Activated gamma-delta T cell treated with Interleukin-2 at 50 U/mL for 16 hours (primary cell): Measurements from ENCODE around the gene HNRNPA3.
"Not testable (repeated sequence)": the region's sequence is repeated elsewhere in the genome, so short reads cannot be mapped to it uniquely, and the experiment has no call there.

Experiments used
- DNase-seq: peaks from one replicate; pipeline ENCODE4 v3.0.0-alpha.2; 2020

Gene HNRNPA3

GRCh38 chr2:177234267-177234666 lies 21.7 kb downstream of the HNRNPA3 start:
- DNase-seq = no peak

- DNase-seq = no peak
Observed at GRCh38 chr2:177235855-177236437, 23.4 kb downstream of the HNRNPA3 start.

- DNase-seq = no peak
Observed at GRCh38 chr2:177237932-177238331, 25.3 kb downstream of the HNRNPA3 start.

GRCh38 chr2:177239053-177239452 lies 26.5 kb downstream of the HNRNPA3 start:
- DNase-seq = no peak

- DNase-seq = no peak
Observed at GRCh38 chr2:177239932-177240630, 27.5 kb downstream of the HNRNPA3 start.

- no peak for DNase-seq
Observed at GRCh38 chr2:177241711-177242120, 29.1 kb downstream of the HNRNPA3 start.

GRCh38 chr2:177242121-177242987 lies 29.8 kb downstream of the HNRNPA3 start:
- no peak for DNase-seq

- no peak for DNase-seq
Observed at GRCh38 chr2:177243073-177243472, 30.5 kb downstream of the HNRNPA3 start.

GRCh38 chr2:177243476-177243875 lies 30.9 kb downstream of the HNRNPA3 start:
- DNase-seq = no peak

- DNase-seq = no peak
Observed at GRCh38 chr2:177244244-177244771, 31.7 kb downstream of the HNRNPA3 start.

- DNase-seq = no peak
Observed at GRCh38 chr2:177245010-177245422, 32.4 kb downstream of the HNRNPA3 start.

- DNase-seq = no peak
Observed at GRCh38 chr2:177246000-177246399, 33.4 kb downstream of the HNRNPA3 start.

GRCh38 chr2:177246523-177247030 lies 34.0 kb downstream of the HNRNPA3 start:
- not testable (repeated sequence) for DNase-seq

- no peak for DNase-seq
Observed at GRCh38 chr2:177247693-177248262, 35.2 kb downstream of the HNRNPA3 start.

- no peak for DNase-seq
Observed at GRCh38 chr2:177249038-177249437, 36.4 kb downstream of the HNRNPA3 start.

GRCh38 chr2:177250461-177250860 lies 37.9 kb downstream of the HNRNPA3 start:
- DNase-seq = no peak

- DNase-seq = no peak
Observed at GRCh38 chr2:177251165-177251542, 38.6 kb downstream of the HNRNPA3 start.

GRCh38 chr2:177252808-177253531 lies 40.4 kb downstream of the HNRNPA3 start:
- no peak for DNase-seq

- DNase-seq = no peak
Observed at GRCh38 chr2:177253704-177254103, 41.1 kb downstream of the HNRNPA3 start.

- DNase-seq = no peak
Observed at GRCh38 chr2:177254433-177255226, 42.0 kb downstream of the HNRNPA3 start.

GRCh38 chr2:177255227-177255601 lies 42.6 kb downstream of the HNRNPA3 start:
- DNase-seq = no peak
